ENCODE measurements around the gene KCNQ1. TPM values are rescaled to one million over a fixed set of nuclear protein-coding genes. Genes with fewer than 3 reads are reported as not detected.

KCNQ1 gene
- polyA plus RNA-seq, 1 donor from 2014 or later: not detected

- Histone ChIP-seq H3K36me3 (ENCODE audit: insufficient read depth, low read length) (no peaks in the 10 kb centered on the region), H3K4me3 (ENCODE audit: low read length) (no peak overlapping the region), H3F3A (ENCODE audit: insufficient read depth, low read length, poor library complexity, severe bottlenecking) (no peaks in the 10 kb centered on the region), H3K27me3 (ENCODE audit: insufficient read depth, low read depth, low read length) (no peaks in the 10 kb centered on the region), H3K79me2 (replicated peaks; ENCODE audit: insufficient read depth, low read length) (no peaks in the 10 kb centered on the region), H3K27ac (ENCODE audit: low read length) (no peak overlapping the region), H2AFZ (ENCODE audit: low read depth, low read length) (no peak overlapping the region), H3K9ac (ENCODE audit: low read length) (no peak overlapping the region), H4K20me1 (ENCODE audit: insufficient read depth) (no peaks in the 10 kb centered on the region), H3K9me3 (ENCODE audit: low read length) (peaks cover 15% of the 10 kb centered on the region), H3K9me2 (ENCODE audit: insufficient read depth, low read length) (no peaks in the 10 kb centered on the region), H3K4me2 (ENCODE audit: low read length) (no peak overlapping the region)
- no peak for TF ChIP-seq RAD21 (conservative IDR thresholded peaks at IDR 0.05)
- TF ChIP-seq POLR2AphosphoS5 (IDR thresholded peaks at IDR 0.05): no peak
- no peak for TF ChIP-seq SMC3 (conservative IDR thresholded peaks at IDR 0.05; ENCODE audit: poor library complexity)
- no peak for TF ChIP-seq TAF1 (IDR thresholded peaks at IDR 0.05; ENCODE audit: low read depth)
- no peak for TF ChIP-seq EP300 (conservative IDR thresholded peaks at IDR 0.05; ENCODE audit: poor library complexity, severe bottlenecking)
- no peak for TF ChIP-seq MXI1 (conservative IDR thresholded peaks at IDR 0.05; ENCODE audit: poor library complexity, severe bottlenecking)
- no peak for TF ChIP-seq REST (IDR thresholded peaks at IDR 0.05; ENCODE audit: borderline replicate concordance)
- TF ChIP-seq CTCF (IDR thresholded peaks at IDR 0.05; ENCODE audit: poor library complexity, severe bottlenecking): no peak
Observed at GRCh38 chr11:2818021-2818420, 373.2 kb downstream of the KCNQ1 start.

DNA sequence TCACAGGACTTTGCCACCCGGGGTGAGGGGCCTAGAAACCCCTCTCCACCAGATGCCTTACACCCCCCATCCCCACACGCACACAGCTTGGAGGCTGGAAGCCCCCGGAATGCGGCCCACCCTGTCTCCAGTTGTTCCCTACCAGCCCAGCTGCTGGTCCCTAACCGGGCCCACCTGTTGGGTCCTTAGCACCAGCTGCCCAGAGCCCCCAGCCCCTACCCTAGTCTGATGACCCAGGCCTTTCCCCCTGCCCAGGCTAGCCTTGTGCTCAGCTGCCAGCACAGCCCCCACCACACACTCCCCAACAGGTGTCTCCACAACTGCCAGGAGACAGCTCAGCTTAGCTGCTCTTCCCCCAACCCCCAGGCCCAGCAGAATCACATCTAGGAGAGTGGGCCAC, 373.7 kb downstream of the KCNQ1 start:
- Histone ChIP-seq H3K9ac (ENCODE audit: low read length) (no peak overlapping the region), H3K4me2 (ENCODE audit: low read length) (no peak overlapping the region), H3K4me3 (ENCODE audit: low read length) (no peak overlapping the region), H2AFZ (ENCODE audit: low read depth, low read length) (no peak overlapping the region), H3K36me3 (ENCODE audit: insufficient read depth, low read length) (no peaks in the 10 kb centered on the region), H3K9me3 (ENCODE audit: low read length) (peaks cover 15% of the 10 kb centered on the region), H3F3A (ENCODE audit: insufficient read depth, low read length, poor library complexity, severe bottlenecking) (no peaks in the 10 kb centered on the region), H3K27ac (ENCODE audit: low read length) (no peak overlapping the region), H4K20me1 (ENCODE audit: insufficient read depth) (no peaks in the 10 kb centered on the region), H3K9me2 (ENCODE audit: insufficient read depth, low read length) (no peaks in the 10 kb centered on the region), H3K27me3 (ENCODE audit: insufficient read depth, low read depth, low read length) (no peaks in the 10 kb centered on the region), H3K79me2 (replicated peaks; ENCODE audit: insufficient read depth, low read length) (no peaks in the 10 kb centered on the region)
- TF ChIP-seq REST (IDR thresholded peaks at IDR 0.05; ENCODE audit: borderline replicate concordance): no peak
- no peak for TF ChIP-seq SMC3 (conservative IDR thresholded peaks at IDR 0.05; ENCODE audit: poor library complexity)
- TF ChIP-seq POLR2AphosphoS5 (IDR thresholded peaks at IDR 0.05): no peak
- no peak for TF ChIP-seq TAF1 (IDR thresholded peaks at IDR 0.05; ENCODE audit: low read depth)
- TF ChIP-seq EP300 (conservative IDR thresholded peaks at IDR 0.05; ENCODE audit: poor library complexity, severe bottlenecking): no peak
- no peak for TF ChIP-seq RAD21 (conservative IDR thresholded peaks at IDR 0.05)
- no peak for TF ChIP-seq MXI1 (conservative IDR thresholded peaks at IDR 0.05; ENCODE audit: poor library complexity, severe bottlenecking)
- TF ChIP-seq EZH2 (IDR thresholded peaks at IDR 0.05; ENCODE audit: borderline replicate concordance, insufficient read depth, low read length, poor library complexity, severe bottlenecking): no peak

Measured in neural cell (in vitro differentiated cells).